Measurements from ENCODE around the gene FOXP1. TPM values are rescaled to one million over a fixed set of nuclear protein-coding genes. Genes with fewer than 3 reads are reported as not detected.

The FOXP1 gene
- total RNA-seq, 2 experiments from 2014 or later = 493 to 508 TPM

- Mint-ChIP-seq H3K9me3 (no peaks in the 10 kb centered on the region), H3K27me3 (no peaks in the 10 kb centered on the region), H3K27ac (peak overlapping the region; percentile 91), H3K36me3 (ENCODE audit: low read depth) (peaks cover 62% of the 10 kb centered on the region), H3K4me1 (ENCODE audit: low read depth) (peaks cover 94% of the 10 kb centered on the region), H3K4me3 (peak overlapping the region; percentile 71)
- no peak overlapping the region for H3K4me3 ChIP-seq (ENCODE audit: low read length)
- H3K9me3 ChIP-seq (ENCODE audit: control insufficient read depth in 1 of 2, insufficient read depth in 1 of 2, low read length in 2 of 2) = no peaks in the 10 kb centered on the region
- ChIA-PET POLR2A (interaction anchor here (0.9 to 7.7 kb wide), 10 partner anchors 10 to 203 kb away, joined by 3 to 79 read pairs (median 6); no protein-coding TSS in a partner anchor), CTCF (interaction anchor here (0.6 to 1.0 kb wide), 5 partner anchors 16 to 392 kb away, joined by 3 to 5 read pairs (median 4); no protein-coding TSS in a partner anchor)
- peaks cover 3% of the 10 kb centered on the region for H3K36me3 ChIP-seq (ENCODE audit: insufficient read depth, low read length)
- peaks cover 74% of the 10 kb centered on the region for H3K4me1 ChIP-seq (ENCODE audit: insufficient read depth, low read length)
- intact Hi-C loops (cut with DNase I, micrococcal nuclease) = loop anchor here (1.0 to 5.0 kb wide), 4 partner anchors 10 to 60 kb away; no protein-coding TSS in a partner anchor
- TF ChIP-seq CTCF (IDR thresholded peaks at IDR 0.05) = no peak
- DNase-seq (peak in 3 of 14 experiments; percentile 60 to 62 (median 61)), ATAC-seq (ENCODE audit: poor library complexity) (peak; percentile 65)
- peak overlapping the region; percentile 37 to 79 for H3K27ac ChIP-seq (ENCODE audit: low read depth in 1 of 2, low read length in 2 of 2)
- no peaks in the 10 kb centered on the region for H3K27me3 ChIP-seq (ENCODE audit: control insufficient read depth in 1 of 2, insufficient read depth in 2 of 2, low read length in 2 of 2)
These were observed 151.2 kb downstream of the FOXP1 start for GRCh38 chr3:71432044-71432975.

- CTCF ChIA-PET = interaction anchor here (0.9 kb wide), 1 partner anchor 14 kb away, joined by 3 read pairs; no protein-coding TSS in a partner anchor
- peak overlapping the region; percentile 58 for H3K4me3 Mint-ChIP-seq
- peak in 1 of 14 experiments; percentile 50 for DNase-seq
- no peaks in the 10 kb centered on the region for H3K27me3 Mint-ChIP-seq
- peaks cover 66% of the 10 kb centered on the region for H3K4me1 ChIP-seq (ENCODE audit: insufficient read depth, low read length)
- peaks cover 92% of the 10 kb centered on the region for H3K4me1 Mint-ChIP-seq (ENCODE audit: low read depth)
- H3K36me3 ChIP-seq (ENCODE audit: insufficient read depth, low read length) = no peaks in the 10 kb centered on the region
- no peak for TF ChIP-seq CTCF (IDR thresholded peaks at IDR 0.05)
- POLR2A ChIA-PET = interaction anchor here (0.6 to 7.7 kb wide), 7 partner anchors 9 to 151 kb away, joined by 3 to 79 read pairs (median 8); no protein-coding TSS in a partner anchor
- intact Hi-C loops (cut with DNase I, micrococcal nuclease) = loop anchor here (2.0 to 5.0 kb wide), 2 partner anchors 14 to 39 kb away; no protein-coding TSS in a partner anchor
- peaks cover 61% of the 10 kb centered on the region for H3K36me3 Mint-ChIP-seq (ENCODE audit: low read depth)
- peak overlapping the region; percentile 91 for H3K27ac Mint-ChIP-seq
- ATAC-seq (ENCODE audit: poor library complexity) = peak; percentile 51
- H3K4me3 ChIP-seq (ENCODE audit: low read length) = no peak overlapping the region
- no peaks in the 10 kb centered on the region for H3K27me3 ChIP-seq (ENCODE audit: control insufficient read depth in 1 of 2, insufficient read depth in 2 of 2, low read length in 2 of 2)
- H3K9me3 Mint-ChIP-seq = no peaks in the 10 kb centered on the region
- H3K27ac ChIP-seq (ENCODE audit: low read depth in 1 of 2, low read length in 2 of 2) = peak overlapping the region; percentile 46 to 79
- no peaks in the 10 kb centered on the region for H3K9me3 ChIP-seq (ENCODE audit: control insufficient read depth in 1 of 2, insufficient read depth in 1 of 2, low read length in 2 of 2)
These were observed 152.5 kb downstream of the FOXP1 start for GRCh38 chr3:71430941-71431552.

GRCh38 chr3:71429597-71429988, 153.9 kb downstream of the FOXP1 start:
- no peak overlapping the region for H3K27ac ChIP-seq (ENCODE audit: low read depth in 1 of 2, low read length in 2 of 2)
- Mint-ChIP-seq H3K27me3 (no peaks in the 10 kb centered on the region), H3K4me3 (peak overlapping the region; percentile 34), H3K36me3 (ENCODE audit: low read depth) (peaks cover 68% of the 10 kb centered on the region), H3K9me3 (peaks cover 4% of the 10 kb centered on the region), H3K4me1 (ENCODE audit: low read depth) (peaks cover 97% of the 10 kb centered on the region), H3K27ac (peak overlapping the region; percentile 91)
- peaks cover 4% of the 10 kb centered on the region for H3K36me3 ChIP-seq (ENCODE audit: insufficient read depth, low read length)
- no peak overlapping the region for H3K4me3 ChIP-seq (ENCODE audit: low read length)
- TF ChIP-seq CTCF (IDR thresholded peaks at IDR 0.05) = no peak
- H3K27me3 ChIP-seq (ENCODE audit: control insufficient read depth in 1 of 2, insufficient read depth in 2 of 2, low read length in 2 of 2) = no peaks in the 10 kb centered on the region
- H3K9me3 ChIP-seq (ENCODE audit: control insufficient read depth in 1 of 2, insufficient read depth in 1 of 2, low read length in 2 of 2) = no peaks in the 10 kb centered on the region
- ATAC-seq (ENCODE audit: poor library complexity) (no peak), DNase-seq (no peak)
- H3K4me1 ChIP-seq (ENCODE audit: insufficient read depth, low read length) = peaks cover 72% of the 10 kb centered on the region
- intact Hi-C loops (cut with DNase I, micrococcal nuclease) = no loop called here
- ChIA-PET CTCF (interaction anchor here (0.5 to 1.2 kb wide), 3 partner anchors 13 to 167 kb away, joined by 3 to 4 read pairs (median 4); no protein-coding TSS in a partner anchor), POLR2A (interaction anchor here (0.9 to 7.7 kb wide), 6 partner anchors 13 to 184 kb away, joined by 3 to 79 read pairs (median 4); no protein-coding TSS in a partner anchor)
